ENCODE results near the gene PAPPA. TPM values are rescaled to one million over a fixed set of nuclear protein-coding genes. Genes with fewer than 3 reads are reported as not detected.

Gene PAPPA
- total RNA-seq, 1 experiment from 2014 or later: 0.05 TPM

DNA sequence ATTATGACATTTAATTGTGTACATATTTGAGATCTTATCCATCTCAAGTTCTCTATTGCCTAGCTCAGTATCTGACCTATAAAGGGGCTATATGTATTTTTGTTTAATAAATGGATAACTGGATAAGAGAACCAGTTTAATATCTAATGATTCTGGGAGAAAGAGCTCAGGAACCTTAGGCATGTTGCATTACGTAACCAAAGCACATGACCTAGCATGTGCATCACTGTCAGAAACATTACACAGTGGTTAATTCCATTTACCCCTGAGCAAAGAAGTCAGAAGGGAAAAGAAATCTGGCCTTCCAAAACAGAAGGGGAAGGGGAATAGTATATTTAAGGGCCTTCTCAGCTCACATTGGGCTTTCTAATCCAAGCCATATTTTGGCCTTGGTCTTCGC, 12.3 kb downstream of the PAPPA start:
- Histone ChIP-seq H3K27ac (ENCODE audit: low read depth, low read length) (no peak overlapping the region), H2AFZ (ENCODE audit: low read depth, low read length, poor library complexity, severe bottlenecking) (no peak overlapping the region), H4K20me1 (ENCODE audit: insufficient read depth) (no peaks in the 10 kb centered on the region), H3K27me3 (ENCODE audit: insufficient read depth, low read length) (peaks cover 23% of the 10 kb centered on the region), H3K9me3 (ENCODE audit: control insufficient read depth in 1 of 2, insufficient read depth in 1 of 2, low read depth in 1 of 2, low read length in 2 of 2) (no peaks in the 10 kb centered on the region), H3K79me2 (ENCODE audit: insufficient read depth, low read length) (no peaks in the 10 kb centered on the region), H3K36me3 (ENCODE audit: control insufficient read depth in 1 of 2, insufficient read depth in 2 of 2, low read length in 2 of 2) (no peaks in the 10 kb centered on the region), H3K4me3 (replicated peaks in 1 of 2; ENCODE audit: low read depth in 1 of 2, low read length in 2 of 2) (no peak overlapping the region), H3K4me1 (ENCODE audit: control insufficient read depth in 1 of 2, insufficient read depth in 2 of 2, low read length in 2 of 2) (no peaks in the 10 kb centered on the region), H3K9me2 (ENCODE audit: insufficient read depth) (no peaks in the 10 kb centered on the region), H3K9ac (ENCODE audit: low read length) (no peak overlapping the region), H3K4me2 (ENCODE audit: low read length) (no peak overlapping the region)
- no peak for TF ChIP-seq TCF7L2 (IDR thresholded peaks at IDR 0.05; ENCODE audit: borderline replicate concordance, extremely low read depth, insufficient read depth, insufficient read length)
- no peak for TF ChIP-seq POLR2A (IDR thresholded peaks at IDR 0.05; ENCODE audit: borderline replicate concordance, extremely low read depth, insufficient read depth, insufficient read length)
- TF ChIP-seq ZNF274 (IDR thresholded peaks at IDR 0.05; ENCODE audit: low read depth, low read length): no peak
- TF ChIP-seq SP1 (IDR thresholded peaks at IDR 0.05; ENCODE audit: low read depth): no peak
- no peak for TF ChIP-seq FOSL1 (IDR thresholded peaks at IDR 0.05; ENCODE audit: low read depth)
- no peak for TF ChIP-seq RAD21 (IDR thresholded peaks at IDR 0.05; ENCODE audit: low read depth)
- TF ChIP-seq ELF1 (IDR thresholded peaks at IDR 0.05; ENCODE audit: borderline replicate concordance, low read depth): no peak
- TF ChIP-seq POLR2AphosphoS5 (IDR thresholded peaks at IDR 0.05; ENCODE audit: low read depth, low read length): no peak
- no peak for TF ChIP-seq EZH2 (IDR thresholded peaks at IDR 0.05)
- no peak for TF ChIP-seq YY1 (IDR thresholded peaks at IDR 0.05; ENCODE audit: extremely low read depth, insufficient replicate concordance, low read depth, low read length)
- no peak for TF ChIP-seq SRF (IDR thresholded peaks at IDR 0.05; ENCODE audit: low read depth)
- TF ChIP-seq CEBPB (IDR thresholded peaks at IDR 0.05; ENCODE audit: low read depth): no peak
- TF ChIP-seq JUND (IDR thresholded peaks at IDR 0.05): no peak
- TF ChIP-seq CTCF (IDR thresholded peaks at IDR 0.05 in 2 of 3, conservative IDR thresholded peaks at IDR 0.05 in 1 of 3; ENCODE audit: borderline replicate concordance in 1 of 3, insufficient read depth in 1 of 3, low read depth in 2 of 3, low read length in 2 of 3): no peak
- TF ChIP-seq ZFX (IDR thresholded peaks at IDR 0.05): no peak
- TF ChIP-seq CBX3 (IDR thresholded peaks at IDR 0.05; ENCODE audit: low read depth): no peak
- TF ChIP-seq, protein P1, sequence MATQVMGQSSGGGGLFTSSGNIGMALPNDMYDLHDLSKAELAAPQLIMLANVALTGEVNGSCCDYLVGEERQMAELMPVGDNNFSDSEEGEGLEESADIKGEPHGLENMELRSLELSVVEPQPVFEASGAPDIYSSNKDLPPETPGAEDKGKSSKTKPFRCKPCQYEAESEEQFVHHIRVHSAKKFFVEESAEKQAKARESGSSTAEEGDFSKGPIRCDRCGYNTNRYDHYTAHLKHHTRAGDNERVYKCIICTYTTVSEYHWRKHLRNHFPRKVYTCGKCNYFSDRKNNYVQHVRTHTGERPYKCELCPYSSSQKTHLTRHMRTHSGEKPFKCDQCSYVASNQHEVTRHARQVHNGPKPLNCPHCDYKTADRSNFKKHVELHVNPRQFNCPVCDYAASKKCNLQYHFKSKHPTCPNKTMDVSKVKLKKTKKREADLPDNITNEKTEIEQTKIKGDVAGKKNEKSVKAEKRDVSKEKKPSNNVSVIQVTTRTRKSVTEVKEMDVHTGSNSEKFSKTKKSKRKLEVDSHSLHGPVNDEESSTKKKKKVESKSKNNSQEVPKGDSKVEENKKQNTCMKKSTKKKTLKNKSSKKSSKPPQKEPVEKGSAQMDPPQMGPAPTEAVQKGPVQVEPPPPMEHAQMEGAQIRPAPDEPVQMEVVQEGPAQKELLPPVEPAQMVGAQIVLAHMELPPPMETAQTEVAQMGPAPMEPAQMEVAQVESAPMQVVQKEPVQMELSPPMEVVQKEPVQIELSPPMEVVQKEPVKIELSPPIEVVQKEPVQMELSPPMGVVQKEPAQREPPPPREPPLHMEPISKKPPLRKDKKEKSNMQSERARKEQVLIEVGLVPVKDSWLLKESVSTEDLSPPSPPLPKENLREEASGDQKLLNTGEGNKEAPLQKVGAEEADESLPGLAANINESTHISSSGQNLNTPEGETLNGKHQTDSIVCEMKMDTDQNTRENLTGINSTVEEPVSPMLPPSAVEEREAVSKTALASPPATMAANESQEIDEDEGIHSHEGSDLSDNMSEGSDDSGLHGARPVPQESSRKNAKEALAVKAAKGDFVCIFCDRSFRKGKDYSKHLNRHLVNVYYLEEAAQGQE (IDR thresholded peaks at IDR 0.05; ENCODE audit: low read depth): no peak
- no peak for TF ChIP-seq SIN3A (IDR thresholded peaks at IDR 0.05; ENCODE audit: low read depth)
- ChIA-PET POLR2A (no interaction called here), CTCF (interaction anchor here (1.2 kb wide), 1 partner anchor 17 kb away, joined by 3 read pairs; no protein-coding TSS in a partner anchor), RAD21 (ENCODE audit: low non-redundant PET in 1 of 2, low total read pairs in 2 of 2, uncharacterized antibody in 2 of 2, unreplicated experiment in 2 of 2) (no interaction called here)
- BruUV-seq (replicated peaks): no TSS peak
- DNase-seq (ENCODE audit: low read depth, low spot score) (no peak), ATAC-seq (no peak)
- intact Hi-C loops (cut with micrococcal nuclease): loop anchor here (10.0 kb wide), 1 partner anchor 471 kb away; no protein-coding TSS in a partner anchor
